ENCODE measurements around the gene KDM4B. TPM values are rescaled to one million over a fixed set of nuclear protein-coding genes. Genes with fewer than 3 reads are reported as not detected.

The KDM4B gene
- total and polyA plus RNA-seq, 2 donors (not counting 1 experiment from before 2014, with no cell fraction given): 6.4 to 14.4 TPM

DNA sequence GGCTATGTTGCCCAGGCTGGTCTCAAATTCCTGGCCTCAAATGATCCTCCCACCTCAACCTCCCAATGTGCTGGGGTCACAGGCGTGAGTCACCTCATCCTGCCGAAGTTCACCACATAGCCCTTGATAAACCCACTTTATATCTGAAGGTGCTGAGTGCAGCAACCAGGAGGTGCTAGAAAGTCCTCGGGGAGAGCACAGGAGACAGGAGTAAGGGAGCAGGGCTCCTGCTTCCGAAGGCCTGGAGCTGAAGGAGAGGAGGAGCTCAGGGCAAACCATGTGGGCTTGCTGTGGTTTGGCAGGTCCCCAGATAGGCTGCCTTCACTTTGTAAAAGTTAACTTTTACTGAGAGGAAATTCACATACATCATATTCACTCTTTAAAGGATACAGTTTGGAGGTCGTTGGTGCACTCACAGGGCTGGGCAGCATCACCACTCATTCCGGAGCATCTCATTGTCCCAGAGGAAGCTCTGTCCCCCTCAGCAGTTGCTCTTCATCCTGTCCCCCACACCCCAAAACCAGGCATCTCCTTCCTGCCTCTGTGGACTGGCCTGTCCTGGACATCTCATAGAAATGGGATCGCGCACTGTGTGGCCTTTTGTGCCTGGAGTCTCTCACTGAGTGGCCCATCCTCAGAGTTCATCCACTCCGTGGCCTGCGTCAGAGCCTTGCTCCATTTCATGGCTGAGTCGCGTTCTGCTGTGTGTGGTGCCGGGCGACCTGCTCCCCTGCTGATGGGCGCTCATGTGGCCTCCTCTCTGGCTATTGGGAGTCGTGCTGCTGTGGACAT lies 49.5 kb downstream of the KDM4B start:
- peaks cover 4% of the 10 kb centered on the region for H3K36me3 ChIP-seq (ENCODE audit: control insufficient read depth, insufficient read depth, low read length)
- no peak overlapping the region for H3K4me3 ChIP-seq (replicated peaks in 1 of 4; ENCODE audit: control extremely low read depth in 1 of 4, insufficient read depth in 1 of 4, low read depth in 3 of 4, low read length in 4 of 4)
- peak; percentile 71 to 74 for DNase-seq (ENCODE audit: low read depth in 2 of 2)
- no peak for TF ChIP-seq CTCF (conservative IDR thresholded peaks at IDR 0.05 in 1 of 2, IDR thresholded peaks at IDR 0.05 in 1 of 2; ENCODE audit: low read depth in 1 of 2, low read length in 2 of 2)
- TF ChIP-seq EZH2 (IDR thresholded peaks at IDR 0.05; ENCODE audit: low read length, missing control alignments): no peak
- H3K27ac ChIP-seq (ENCODE audit: insufficient read depth, low read length): no peak overlapping the region
- H2AFZ ChIP-seq (ENCODE audit: low read length): no peak overlapping the region
- no peak overlapping the region for H3K9ac ChIP-seq (ENCODE audit: insufficient read depth, low read length)
- peaks cover 2% of the 10 kb centered on the region for H3K4me1 ChIP-seq (ENCODE audit: control insufficient read depth, extremely low read depth, insufficient read depth, low read length)
- H3K4me2 ChIP-seq (ENCODE audit: extremely low read depth, insufficient read depth, low read length): peak overlapping the region; percentile 17
- no peaks in the 10 kb centered on the region for H3K27me3 ChIP-seq (ENCODE audit: control insufficient read depth, insufficient read depth, low read length)
- peaks cover 26% of the 10 kb centered on the region for H3K79me2 ChIP-seq (ENCODE audit: control insufficient read depth, insufficient read depth, low read length)
- H4K20me1 ChIP-seq (ENCODE audit: control insufficient read depth, extremely low read depth, insufficient read depth, low read length): no peaks in the 10 kb centered on the region
- no peaks in the 10 kb centered on the region for H3K9me3 ChIP-seq (ENCODE audit: control insufficient read depth, insufficient read depth, low read depth, low read length)

GRCh38 chr19:5020368-5020767 lies 51.5 kb downstream of the KDM4B start:
- H3K9me3 ChIP-seq (ENCODE audit: control insufficient read depth, insufficient read depth, low read depth, low read length): no peaks in the 10 kb centered on the region
- H2AFZ ChIP-seq (ENCODE audit: low read length): no peak overlapping the region
- H3K79me2 ChIP-seq (ENCODE audit: control insufficient read depth, insufficient read depth, low read length): peaks cover 23% of the 10 kb centered on the region
- no peak for DNase-seq (ENCODE audit: low read depth in 2 of 2)
- H3K9ac ChIP-seq (ENCODE audit: insufficient read depth, low read length): no peak overlapping the region
- H3K4me2 ChIP-seq (ENCODE audit: extremely low read depth, insufficient read depth, low read length): no peak overlapping the region
- no peak overlapping the region for H3K4me3 ChIP-seq (replicated peaks in 1 of 4; ENCODE audit: control extremely low read depth in 1 of 4, insufficient read depth in 1 of 4, low read depth in 3 of 4, low read length in 4 of 4)
- TF ChIP-seq EZH2 (IDR thresholded peaks at IDR 0.05; ENCODE audit: low read length, missing control alignments) (no peak), CTCF (conservative IDR thresholded peaks at IDR 0.05 in 1 of 2, IDR thresholded peaks at IDR 0.05 in 1 of 2; ENCODE audit: low read depth in 1 of 2, low read length in 2 of 2) (no peak)
- peaks cover 2% of the 10 kb centered on the region for H3K4me1 ChIP-seq (ENCODE audit: control insufficient read depth, extremely low read depth, insufficient read depth, low read length)
- no peaks in the 10 kb centered on the region for H3K27me3 ChIP-seq (ENCODE audit: control insufficient read depth, insufficient read depth, low read length)
- H4K20me1 ChIP-seq (ENCODE audit: control insufficient read depth, extremely low read depth, insufficient read depth, low read length): no peaks in the 10 kb centered on the region
- no peak overlapping the region for H3K27ac ChIP-seq (ENCODE audit: insufficient read depth, low read length)
- H3K36me3 ChIP-seq (ENCODE audit: control insufficient read depth, insufficient read depth, low read length): peaks cover 4% of the 10 kb centered on the region

- Histone ChIP-seq H3K9me3 (ENCODE audit: control insufficient read depth, insufficient read depth, low read depth, low read length) (no peaks in the 10 kb centered on the region), H3K4me1 (ENCODE audit: control insufficient read depth, extremely low read depth, insufficient read depth, low read length) (peaks cover 2% of the 10 kb centered on the region), H4K20me1 (ENCODE audit: control insufficient read depth, extremely low read depth, insufficient read depth, low read length) (no peaks in the 10 kb centered on the region), H3K27me3 (ENCODE audit: control insufficient read depth, insufficient read depth, low read length) (no peaks in the 10 kb centered on the region), H3K4me3 (replicated peaks in 1 of 4; ENCODE audit: control extremely low read depth in 1 of 4, insufficient read depth in 1 of 4, low read depth in 3 of 4, low read length in 4 of 4) (no peak overlapping the region), H3K79me2 (ENCODE audit: control insufficient read depth, insufficient read depth, low read length) (peaks cover 23% of the 10 kb centered on the region), H3K4me2 (ENCODE audit: extremely low read depth, insufficient read depth, low read length) (no peak overlapping the region), H3K36me3 (ENCODE audit: control insufficient read depth, insufficient read depth, low read length) (peaks cover 4% of the 10 kb centered on the region), H3K9ac (ENCODE audit: insufficient read depth, low read length) (no peak overlapping the region), H2AFZ (ENCODE audit: low read length) (no peak overlapping the region), H3K27ac (ENCODE audit: insufficient read depth, low read length) (no peak overlapping the region)
- TF ChIP-seq CTCF (conservative IDR thresholded peaks at IDR 0.05 in 1 of 2, IDR thresholded peaks at IDR 0.05 in 1 of 2; ENCODE audit: low read depth in 1 of 2, low read length in 2 of 2): no peak
- no peak for TF ChIP-seq EZH2 (IDR thresholded peaks at IDR 0.05; ENCODE audit: low read length, missing control alignments)
- no peak for DNase-seq (ENCODE audit: low read depth in 2 of 2)
Observed at GRCh38 chr19:5021046-5021445, 52.1 kb downstream of the KDM4B start.
